K562 (cell line): ENCODE measurements around the gene HSPA4L. TPM values are rescaled to one million over a fixed set of nuclear protein-coding genes. Genes with fewer than 3 reads are reported as not detected.

ENCODE experiments used
- ATAC-seq: fragments of 200-7000 bp; cut with Tn5 transposase; 3 replicates; pipeline ENCODE4 v1.9.1; 2020; ENCODE audit warnings: moderate library complexity
- BruUV-seq: library from RNA; stranded (reverse); fragments of 400-500 nt; replicated peaks from 2 replicates; lab custom pipeline; 2021; lab: Mats Ljungman, UMichigan
- CTCF ChIA-PET: fragments of 300-600 bp; formaldehyde crosslinking; extraction: SDS; loops from one replicate; lab custom pipeline; 2021; ENCODE audit warnings: low intra/inter-chr PET ratio; lab: Yijun Ruan, JAX
- POLR2A ChIA-PET: fragments of 300-600, 350-650 bp; sonication (Branson Sonifier 250); formaldehyde crosslinking; extraction: SDS; loops from one replicate; lab custom pipeline; 2021; ENCODE audit warnings: antibody characterized with exemption, inconsistent platforms; lab: Yijun Ruan, JAX
- DNase-seq, 4 experiments: peaks; one replicate each; pipeline versions ENCODE4 v3.0.0 to v3.0.0-alpha.2; 2011 to 2018; ENCODE audit warnings: low spot score in 3 of 4, mixed read lengths in 3 of 4; ENCODE audit errors: extremely low read depth in 1 of 4
- FAIRE-seq: peaks from 2 replicates; lab custom pipeline; 2011; peaks lifted over from hg19 to GRCh38; lab: Jason Lieb, UNC
- H2AFZ ChIP-seq: 2 replicates; pipeline ENCODE4 v1.6.0; 2011; ENCODE audit warnings: low read depth, low read length, control low read depth, inconsistent platforms
- H3K27ac ChIP-seq: fragments of 200-600 bp; 3 replicates; pipeline ENCODE4 v1.8.0; 2011; ENCODE audit warnings: low read depth, mild to moderate bottlenecking, control low read depth, inconsistent platforms, low read length, moderate library complexity, mixed read lengths; ENCODE audit errors: extremely low read depth
- H3K27me3 ChIP-seq, 2 experiments: fragments of 300-600 bp in 1 of 2; 2 replicates in 1 of 2; 3 replicates in 1 of 2; pipeline versions ENCODE4 v1.6.0 to v1.8.0; 2011; ENCODE audit warnings: inconsistent platforms in 2 of 2, low read length in 2 of 2, mild to moderate bottlenecking in 1 of 2, mixed read lengths in 1 of 2, moderate library complexity in 1 of 2; ENCODE audit not compliant: control insufficient read depth in 2 of 2, insufficient read depth in 2 of 2
- H3K36me3 ChIP-seq: fragments of 300-600 bp; 3 replicates; pipeline ENCODE4 v1.8.0; 2011; ENCODE audit warnings: mild to moderate bottlenecking, low read length, inconsistent platforms; ENCODE audit not compliant: control insufficient read depth, insufficient read depth
- H3K4me1 ChIP-seq, 2 experiments: fragments of 200-600 bp in 1 of 2; replicated peaks in 1 of 2; 2 replicates in 1 of 2; 3 replicates in 1 of 2; pipeline versions ENCODE4 v1.5.1 to v1.8.0; 2011; ENCODE audit warnings: inconsistent platforms in 2 of 2, low read length in 2 of 2, mild to moderate bottlenecking in 1 of 2, mixed read lengths in 1 of 2, moderate library complexity in 1 of 2; ENCODE audit not compliant: control insufficient read depth in 2 of 2, insufficient read depth in 2 of 2
- H3K4me2 ChIP-seq: 2 replicates; pipeline ENCODE4 v1.6.1; 2011; ENCODE audit warnings: low read length, control low read depth, inconsistent platforms, mixed read lengths; ENCODE audit not compliant: insufficient read depth
- H3K4me3 ChIP-seq: fragments of 200-600 bp; sonication (generic), shearing (Covaris generic); 2 replicates; pipeline ENCODE4 v1.5.1; 2016; ENCODE audit warnings: control low read depth, inconsistent platforms
- H3K79me2 ChIP-seq: fragments of 200-600 bp; 3 replicates; pipeline ENCODE4 v1.8.0; 2011; ENCODE audit warnings: low read length, inconsistent platforms; ENCODE audit not compliant: control insufficient read depth, insufficient read depth
- H3K9ac ChIP-seq, 2 experiments: 2 replicates each; pipeline versions ENCODE4 v1.6.0 to v1.6.1; 2011; ENCODE audit warnings: low read depth in 2 of 2, low read length in 2 of 2, control low read depth in 1 of 2, inconsistent platforms in 1 of 2, mild to moderate bottlenecking in 1 of 2, mixed read lengths in 1 of 2; ENCODE audit not compliant: insufficient read depth in 1 of 2
- H3K9me1 ChIP-seq: one replicate; pipeline ENCODE4 v1.6.0; 2011; ENCODE audit warnings: inconsistent platforms, mild to moderate bottlenecking, low read length, moderate library complexity; ENCODE audit not compliant: control insufficient read depth, insufficient read depth
- H3K9me3 ChIP-seq: replicated peaks from 2 replicates; pipeline ENCODE4 v1.5.1; 2011; ENCODE audit warnings: low read depth, low read length, inconsistent platforms; ENCODE audit not compliant: control insufficient read depth, insufficient read depth
- H4K20me1 ChIP-seq: replicated peaks from 2 replicates; pipeline ENCODE4 v1.6.1; 2011; ENCODE audit warnings: low read length, inconsistent platforms, mixed read lengths; ENCODE audit not compliant: control insufficient read depth, insufficient read depth
- BRD4 ChIP-seq: fragments of 200-600 bp; sonication (generic); IDR thresholded peaks from 2 replicates; pipeline ENCODE4 v1.6.1; 2017; ENCODE audit warnings: inconsistent platforms
- BRF2 ChIP-seq: IDR thresholded peaks from 3 replicates; pipeline ENCODE4 v1.6.1; 2011; ENCODE audit warnings: borderline replicate concordance, mild to moderate bottlenecking; ENCODE audit not compliant: insufficient read length, insufficient read depth
- CBX8 ChIP-seq: fragments of 200-600 bp; sonication (generic); IDR thresholded peaks from 2 replicates; pipeline ENCODE4 v1.6.1; 2012; ENCODE audit warnings: borderline replicate concordance, mixed run types, low read depth, mild to moderate bottlenecking, moderate library complexity, mixed read lengths, low read length, control low read depth, inconsistent platforms; ENCODE audit not compliant: poor library complexity, severe bottlenecking; ENCODE audit errors: extremely low read depth
- CHD1 ChIP-seq: fragments of 200-600 bp; sonication (generic); IDR thresholded peaks from one replicate; pipeline ENCODE4 v1.6.1; 2012; ENCODE audit warnings: mild to moderate bottlenecking, moderate library complexity, low read length, inconsistent platforms
- DLX4 ChIP-seq: fragments of 250-450 bp; sonication (Bioruptor Pico); IDR thresholded peaks from 2 replicates; pipeline ENCODE4 v1.6.1; 2021; ENCODE audit warnings: mild to moderate bottlenecking
- HDAC1 ChIP-seq, 2 experiments: fragments of 450-650 bp; IDR thresholded peaks; 2 replicates each; pipeline ENCODE4 v1.6.1; 2016 to 2017; ENCODE audit warnings: inconsistent platforms in 1 of 2, mild to moderate bottlenecking in 1 of 2, moderate library complexity in 1 of 2
- KAT7 ChIP-seq: sonication (generic); formaldehyde crosslinking; IDR thresholded peaks from 2 replicates; pipeline ENCODE4 v1.8.0; 2022; ENCODE audit warnings: missing genetic modification reagents, mild to moderate bottlenecking, borderline replicate concordance
- MYNN ChIP-seq, 2 experiments: sonication (generic); formaldehyde crosslinking in 1 of 2; IDR thresholded peaks; 2 replicates each; pipeline versions ENCODE4 v1.5.0 to v1.6.1; 2016 to 2020; ENCODE audit warnings: antibody characterized with exemption in 1 of 2, missing genetic modification reagents in 1 of 2
- PHF21A ChIP-seq: fragments of 450-650 bp; IDR thresholded peaks from 2 replicates; pipeline ENCODE4 v1.6.1; 2017; ENCODE audit warnings: low read depth, borderline replicate concordance
- RBM34 ChIP-seq: fragments of 200-400 bp; formaldehyde crosslinking; IDR thresholded peaks from 2 replicates; pipeline ENCODE4 v1.6.1; 2018; ENCODE audit warnings: low read length, borderline replicate concordance; ENCODE audit not compliant: insufficient read depth
- SIN3B ChIP-seq: fragments of 450-650 bp; IDR thresholded peaks from 2 replicates; pipeline ENCODE4 v1.6.1; 2017; ENCODE audit warnings: low read depth, mild to moderate bottlenecking, moderate library complexity
- THAP12 ChIP-seq: fragments of 250-450 bp; sonication (Bioruptor Pico); IDR thresholded peaks from 2 replicates; pipeline ENCODE4 v1.9.0; 2021; ENCODE audit warnings: mild to moderate bottlenecking, inconsistent platforms
- ZNF134 ChIP-seq: fragments of 250-450 bp; sonication (Bioruptor Pico); conservative IDR thresholded peaks from 2 replicates; pipeline ENCODE4 v1.4.0; 2020
- ZNF140 ChIP-seq: fragments of 250-450 bp; sonication (Bioruptor Pico); IDR thresholded peaks from 2 replicates; pipeline ENCODE4 v1.8.0; 2021; ENCODE audit warnings: moderate library complexity, mild to moderate bottlenecking, inconsistent platforms
- ZNF197 ChIP-seq: fragments of 200-800 bp; sonication (Bioruptor generic); IDR thresholded peaks from 2 replicates; pipeline ENCODE4 v1.6.1; 2016; ENCODE audit warnings: low read depth, missing genetic modification characterization, missing compliant biosample characterization
- ZNF41 ChIP-seq: fragments of 250-450 bp; sonication (Bioruptor Pico); conservative IDR thresholded peaks from 2 replicates; pipeline ENCODE4 v1.4.0; 2020; ENCODE audit warnings: mild to moderate bottlenecking
- ZNF707 ChIP-seq: fragments of 250-450 bp; sonication (Bioruptor Pico); conservative IDR thresholded peaks from 2 replicates; pipeline ENCODE4 v1.8.0; 2022; ENCODE audit warnings: inconsistent platforms, mild to moderate bottlenecking, moderate library complexity
- WGBS: fragments of 100-300 bp; shearing (Covaris generic); methylation state at CpG from one replicate; pipeline ENCODE4 v1.1.6; 2016; ENCODE audit warnings: low coverage, mixed read lengths; ENCODE audit not compliant: insufficient coverage; ENCODE audit errors: missing lambda C conversion rate; 5-methylcytosine and 5-hydroxymethylcytosine counted together
- in situ Hi-C: fragments of 300-500 bp; cut with MboI; formaldehyde crosslinking; loops from 4 replicates; pipeline ENCODE4 v1.15.0; 2018; ENCODE audit warnings: inconsistent platforms, mixed read lengths
- intact Hi-C: fragments of 100-400 bp; cut with micrococcal nuclease; formaldehyde crosslinking; loops from 2 replicates; pipeline ENCODE4 v1.14.2; 2022
- polyA plus RNA-seq, 8 experiments: library from polyadenylated mRNA; depleted of rRNA in 4 of 8; stranded (reverse) in 5 of 8; unstranded in 3 of 8; fragments of >200 nt; fragmentation: Nextera tagmentation in 2 of 8; fragmentation: Illumina TruSeq in 1 of 8; extraction: Ambion mirVana in 2 of 8; extraction: Trizol in 1 of 8; gene quantifications; 2 replicates each; pipeline versions ENCODE4 v1.2.1 to v1.2.3, GENCODE V29; 2011 to 2014; ENCODE audit warnings: inconsistent platforms in 1 of 8, missing spikeins in 1 of 8
- total RNA-seq, 7 experiments: library from RNA; depleted of rRNA in 6 of 7; stranded (reverse); fragments of >200 nt in 6 of 7; fragmentation: Illumina TruSeq in 2 of 7; extraction: Trizol in 2 of 7; gene quantifications; 2 replicates each; pipeline versions ENCODE4 v1.2.1 to v1.2.3, GENCODE V29; 2011 to 2021; ENCODE audit warnings: low replicate concordance in 1 of 7

HSPA4L gene
- total and polyA plus RNA-seq, 9 of the 15 experiments (the other 6 are each of a cell fraction or from before 2014, with no cell fraction given) = 12.3 to 37.0 (median 21.7) TPM

- 1% methylated on average over 63 of the region's 70 CpGs for WGBS
- Histone ChIP-seq H3K4me3 (peak within 1 kb of the TSS; percentile 78), H3K4me1 (peaks cover 8 to 11% of the 10 kb centered on the region in 2 experiments; a peak in 4 of 5 replicates), H3K27me3 (no peaks in the 10 kb centered on the region), H2AFZ (peak within 1 kb of the TSS; percentile 98), H3K9me1 (no peaks in the 10 kb centered on the region), H4K20me1 (no peaks in the 10 kb centered on the region), H3K4me2 (peak within 1 kb of the TSS; percentile 91), H3K27ac (peak within 1 kb of the TSS; percentile 99), H3K9ac (peak within 1 kb of the TSS; percentile 99), H3K79me2 (peaks cover 68% of the 10 kb centered on the region), H3K9me3 (no peaks in the 10 kb centered on the region), H3K36me3 (peaks cover 43% of the 10 kb centered on the region)
- in situ Hi-C loops = no loop called here
- peak; percentile 93 for ATAC-seq
- intact Hi-C loops = loop anchor here (1.0 to 10.0 kb wide), 4 partner anchors 49 to 184 kb away; partner anchors contain the start of genes ABHD18, HSPA4L, LARP1B and MFSD8
- BruUV-seq = TSS peak; percentile 53
- peak; percentile 93 to 98 (median 95) for DNase-seq
- CTCF ChIA-PET = no interaction called here
- POLR2A ChIA-PET = interaction anchor here (0.6 to 3.4 kb wide), 11 partner anchors 9 to 1401 kb away, joined by 3 to 12 read pairs (median 3); partner anchors contain the start of genes ABHD18 and MFSD8
- FAIRE-seq = peak; percentile 85
- TF ChIP-seq CHD1 (peak; percentile 91), HDAC1 (IDR thresholded peaks at IDR 0.05) (peak; percentile 43 to 97; a peak in 2 of 4 replicates), BRF2 (no peak), RBM34 (no peak), ZNF197 (CRISPR knock-in tag) (no peak), ZNF41 (no peak), SIN3B (peak; percentile 72; the same call in 1 of the 2 replicates), PHF21A (no peak), BRD4 (peak; percentile 82; the same call in 1 of the 2 replicates), ZNF707 (CRISPR knock-in tag) (no peak), MYNN (IDR thresholded peaks at IDR 0.05) (no peak), MYNN (CRISPR knock-in tag; IDR thresholded peaks at IDR 0.05) (no peak), ZNF134 (CRISPR knock-in tag) (no peak), KAT7 (peak; percentile 96), DLX4 (CRISPR knock-in tag) (no peak), CBX8 (no peak), THAP12 (CRISPR knock-in tag) (0 out of 2 replicates have a peak, but pooled peaks have one; percentile 24), ZNF140 (CRISPR knock-in tag) (no peak)
Measured at GRCh38 chr4:127880763-127881562, 98.8 kb downstream of the HSPA4L start, which contains the start of gene PLK4. Gene PLK4, plus strand, starts transcription at chr4:127880893. Its CDS starts 242 bp downstream, at chr4:127881135.
